Endothelial cell of umbilical vein (primary cell): ENCODE data around the gene ZNF697. TPM values are rescaled to one million over a fixed set of nuclear protein-coding genes. Genes with fewer than 3 reads are reported as not detected.

Experiments used
- BruUV-seq: library from RNA; stranded (reverse); fragments of 400-500 nt; replicated peaks from 2 replicates; lab custom pipeline; 2021; lab: Mats Ljungman, UMichigan
- CTCF ChIA-PET: fragments of 300-600, 350-600 bp; sonication (Branson Sonifier 250); formaldehyde crosslinking; loops from one replicate; lab custom pipeline; 2021; ENCODE audit warnings: antibody characterized with exemption, inconsistent platforms; lab: Charles Lee
- POLR2A ChIA-PET: fragments of 300-600, 350-600 bp; sonication (Branson Sonifier 250); formaldehyde crosslinking; loops from one replicate; lab custom pipeline; 2021; ENCODE audit warnings: antibody characterized with exemption, inconsistent platforms; lab: Charles Lee
- DNase-seq: peaks from one replicate; pipeline ENCODE4 v3.0.0-alpha.2; 2011; ENCODE audit warnings: low read depth, low spot score
- FAIRE-seq: peaks from 2 replicates; lab custom pipeline; 2011; peaks lifted over from hg19 to GRCh38; lab: Jason Lieb, UNC
- H2AFZ ChIP-seq: 2 replicates; pipeline ENCODE4 v1.6.0; 2012; ENCODE audit warnings: low read depth, low read length, control low read depth, inconsistent platforms
- H3K27ac ChIP-seq: 2 replicates; pipeline ENCODE4 v1.5.1; 2011; ENCODE audit warnings: low read depth, mild to moderate bottlenecking, control low read depth, low read length, moderate library complexity; ENCODE audit not compliant: insufficient read depth
- H3K27me3 ChIP-seq, 2 experiments: 2 replicates each; pipeline versions ENCODE4 v1.6.0 to v1.6.1; 2011; ENCODE audit warnings: low read length in 2 of 2, mixed read lengths in 1 of 2; ENCODE audit not compliant: control insufficient read depth in 2 of 2, insufficient read depth in 2 of 2
- H3K36me3 ChIP-seq, 2 experiments: 2 replicates in 1 of 2; 3 replicates in 1 of 2; pipeline ENCODE4 v1.5.1; 2011; ENCODE audit warnings: low read length in 2 of 2, mild to moderate bottlenecking in 1 of 2, moderate library complexity in 1 of 2; ENCODE audit not compliant: control insufficient read depth in 2 of 2, insufficient read depth in 2 of 2; ENCODE audit errors: extremely low read depth in 1 of 2
- H3K4me1 ChIP-seq: 3 replicates; pipeline ENCODE4 v1.5.1; 2011; ENCODE audit warnings: mild to moderate bottlenecking, low read length; ENCODE audit not compliant: control insufficient read depth, insufficient read depth; ENCODE audit errors: extremely low read depth
- H3K4me2 ChIP-seq: 2 replicates; pipeline ENCODE4 v1.6.1; 2011; ENCODE audit warnings: low read length, control low read depth, mixed read lengths; ENCODE audit not compliant: insufficient read depth
- H3K4me3 ChIP-seq, 3 experiments: fragments of 200-600 bp in 1 of 3; sonication (generic), shearing (Covaris generic) in 1 of 3; replicated peaks in 1 of 3; 2 replicates each; pipeline ENCODE4 v1.5.1; 2011 to 2016; ENCODE audit warnings: control low read depth in 3 of 3, low read length in 3 of 3, mild to moderate bottlenecking in 2 of 3, inconsistent platforms in 1 of 3, low read depth in 1 of 3, moderate library complexity in 1 of 3; ENCODE audit not compliant: insufficient read depth in 1 of 3
- H3K79me2 ChIP-seq: 2 replicates; pipeline ENCODE4 v1.6.0; 2012; ENCODE audit warnings: low read length, inconsistent platforms; ENCODE audit not compliant: control insufficient read depth, insufficient read depth
- H3K9ac ChIP-seq: replicated peaks from 2 replicates; pipeline ENCODE3; 2011; ENCODE audit warnings: low read length, control low read depth; ENCODE audit not compliant: insufficient read depth; ENCODE audit errors: extremely low read depth
- H3K9me1 ChIP-seq: replicated peaks from 3 replicates; pipeline ENCODE4 v1.6.0; 2011; ENCODE audit warnings: mild to moderate bottlenecking, low read length; ENCODE audit not compliant: control insufficient read depth, insufficient read depth; ENCODE audit errors: extremely low read depth
- H3K9me3 ChIP-seq: replicated peaks from 2 replicates; pipeline ENCODE4 v1.5.1; 2012; ENCODE audit warnings: low read length, inconsistent platforms; ENCODE audit not compliant: control insufficient read depth, insufficient read depth
- H4K20me1 ChIP-seq: replicated peaks from 2 replicates; pipeline ENCODE3; 2011; ENCODE audit warnings: mild to moderate bottlenecking, low read length; ENCODE audit not compliant: control insufficient read depth, insufficient read depth; ENCODE audit errors: extremely low read depth
- EZH2 ChIP-seq: IDR thresholded peaks from 2 replicates; pipeline ENCODE4 v1.6.1; 2012; ENCODE audit warnings: borderline replicate concordance, low read depth, mild to moderate bottlenecking, moderate library complexity, low read length, inconsistent platforms; ENCODE audit not compliant: severe bottlenecking
- FOS ChIP-seq: IDR thresholded peaks from 2 replicates; pipeline ENCODE4 v1.6.1; 2011; ENCODE audit warnings: mild to moderate bottlenecking, low read length, moderate library complexity, borderline replicate concordance; ENCODE audit not compliant: insufficient read depth
- GATA2 ChIP-seq: IDR thresholded peaks from 2 replicates; pipeline ENCODE4 v1.7.0; 2011; ENCODE audit warnings: low read depth, mild to moderate bottlenecking, moderate library complexity, mixed read lengths, low read length; ENCODE audit not compliant: insufficient read length, insufficient read depth
- JUN ChIP-seq: IDR thresholded peaks from 2 replicates; pipeline ENCODE4 v1.6.1; 2011; ENCODE audit warnings: borderline replicate concordance, low read depth; ENCODE audit not compliant: insufficient read length, insufficient read depth
- MAX ChIP-seq: IDR thresholded peaks from 2 replicates; pipeline ENCODE4 v1.6.1; 2011; ENCODE audit not compliant: insufficient read depth, insufficient read length
- MYC ChIP-seq: IDR thresholded peaks from one replicate; pipeline ENCODE4 v1.6.1; 2011; ENCODE audit warnings: mild to moderate bottlenecking, low read depth, low read length
- POLR2A ChIP-seq: IDR thresholded peaks from 2 replicates; pipeline ENCODE4 v1.6.1; 2012; ENCODE audit warnings: low read depth, mild to moderate bottlenecking, control low read depth, low read length
- POLR2AphosphoS5 ChIP-seq: IDR thresholded peaks from 2 replicates; pipeline ENCODE4 v1.6.1; 2012; ENCODE audit warnings: low read depth, mild to moderate bottlenecking, control low read depth, low read length, moderate library complexity; ENCODE audit not compliant: insufficient read depth
- dilution Hi-C: fragments of 300-500 bp; cut with MboI; formaldehyde crosslinking; loops from one replicate; pipeline ENCODE4 v1.15.0; 2019; ENCODE audit warnings: low sequenced_read_pairs; ENCODE audit not compliant: extremely low pct_ligation_motif_present
- intact Hi-C: fragments of 100-400 bp; cut with micrococcal nuclease; formaldehyde crosslinking; loops from one replicate; pipeline ENCODE4 v1.10.0; 2022
- polyA plus RNA-seq, 4 experiments: library from polyadenylated mRNA; depleted of rRNA in 3 of 4; stranded (reverse) in 3 of 4; unstranded in 1 of 4; fragments of >200 nt; gene quantifications; 2 replicates each; pipeline versions ENCODE4 v1.2.1 to v1.2.3, GENCODE V29; 2011 to 2012; ENCODE audit warnings: missing spikeins in 1 of 4
- total RNA-seq: library from RNA; stranded (reverse); gene quantifications from 2 replicates; pipeline ENCODE4 v1.2.3, GENCODE V29; 2021
- TF ChIP-seq, protein P1 (sequence below), 2 donors: IDR thresholded peaks; 1 replicate in 1 of 2; 2 replicates in 1 of 2; pipeline ENCODE4 v1.5.1; 2011; ENCODE audit warnings: low read length in 2 of 2, mild to moderate bottlenecking in 2 of 2, moderate library complexity in 2 of 2, control low read depth in 1 of 2, inconsistent platforms in 1 of 2, low read depth in 1 of 2; ENCODE audit not compliant: insufficient read depth in 1 of 2; ENCODE audit errors: extremely low read depth in 1 of 2

The ZNF697 gene
- total and polyA plus RNA-seq, 2 donors (not counting 3 experiments of a cell fraction or from before 2014, with no cell fraction given), result 6.2 to 14.1 TPM

DNA sequence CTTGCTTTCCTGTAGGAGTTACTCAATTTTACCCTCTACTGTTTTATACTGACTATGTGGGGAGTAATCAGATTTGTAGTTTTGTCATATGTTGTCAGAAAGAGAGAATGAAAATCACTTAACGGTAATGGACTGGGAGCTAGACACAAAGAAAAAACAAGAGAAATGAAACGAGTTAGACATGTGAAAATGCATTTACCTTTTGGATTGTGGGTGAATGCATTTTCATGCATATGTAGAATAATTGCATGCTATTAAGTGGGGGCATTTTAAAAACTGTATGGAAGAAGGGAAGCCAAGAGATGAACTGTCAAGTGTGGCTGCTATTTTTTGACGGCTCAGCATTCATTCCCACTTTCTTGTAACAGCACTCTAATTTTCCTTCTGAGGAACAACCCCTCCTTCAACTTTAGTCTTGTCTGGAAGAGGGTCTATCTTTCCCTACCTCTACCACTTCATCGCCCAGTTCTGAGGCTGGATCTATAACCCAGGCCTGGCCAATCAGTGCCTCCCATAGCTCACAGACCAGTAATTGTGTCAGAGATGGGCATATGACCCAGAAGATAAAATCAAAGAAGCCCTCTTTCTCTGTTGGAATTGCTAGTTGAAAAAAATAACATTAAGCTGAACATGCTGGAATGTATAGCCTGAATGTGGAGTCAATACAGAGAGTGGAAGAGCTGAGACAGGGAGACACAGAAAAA is 5.2 kb upstream of the ZNF697 start:
- DNase-seq (no peak), FAIRE-seq (no peak)
- Histone ChIP-seq H3K27ac (no peak overlapping the region), H3K9me3 (no peaks in the 10 kb centered on the region), H3K27me3 (peaks cover 0 to 3% of the 10 kb centered on the region in 2 experiments), H3K4me3 (no peak overlapping the region), H3K9me1 (no peaks in the 10 kb centered on the region), H3K79me2 (no peaks in the 10 kb centered on the region), H2AFZ (no peak overlapping the region), H3K36me3 (no peaks in the 10 kb centered on the region), H4K20me1 (no peaks in the 10 kb centered on the region), H3K4me2 (no peak overlapping the region), H3K4me1 (peaks cover 13% of the 10 kb centered on the region), H3K9ac (no peak overlapping the region)
- intact Hi-C loops, result no loop called here
- dilution Hi-C loops, result no loop called here
- no TSS peak for BruUV-seq
- TF ChIP-seq MAX (no peak), JUN (no peak), POLR2A (no peak), FOS (no peak), MYC (no peak), POLR2AphosphoS5 (no peak), GATA2 (no peak), EZH2 (no peak)
- TF ChIP-seq, protein P1, sequence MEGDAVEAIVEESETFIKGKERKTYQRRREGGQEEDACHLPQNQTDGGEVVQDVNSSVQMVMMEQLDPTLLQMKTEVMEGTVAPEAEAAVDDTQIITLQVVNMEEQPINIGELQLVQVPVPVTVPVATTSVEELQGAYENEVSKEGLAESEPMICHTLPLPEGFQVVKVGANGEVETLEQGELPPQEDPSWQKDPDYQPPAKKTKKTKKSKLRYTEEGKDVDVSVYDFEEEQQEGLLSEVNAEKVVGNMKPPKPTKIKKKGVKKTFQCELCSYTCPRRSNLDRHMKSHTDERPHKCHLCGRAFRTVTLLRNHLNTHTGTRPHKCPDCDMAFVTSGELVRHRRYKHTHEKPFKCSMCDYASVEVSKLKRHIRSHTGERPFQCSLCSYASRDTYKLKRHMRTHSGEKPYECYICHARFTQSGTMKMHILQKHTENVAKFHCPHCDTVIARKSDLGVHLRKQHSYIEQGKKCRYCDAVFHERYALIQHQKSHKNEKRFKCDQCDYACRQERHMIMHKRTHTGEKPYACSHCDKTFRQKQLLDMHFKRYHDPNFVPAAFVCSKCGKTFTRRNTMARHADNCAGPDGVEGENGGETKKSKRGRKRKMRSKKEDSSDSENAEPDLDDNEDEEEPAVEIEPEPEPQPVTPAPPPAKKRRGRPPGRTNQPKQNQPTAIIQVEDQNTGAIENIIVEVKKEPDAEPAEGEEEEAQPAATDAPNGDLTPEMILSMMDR (IDR thresholded peaks at IDR 0.05; ENCODE audit: extremely low read depth in 1 of 2, insufficient read depth in 1 of 2, low read depth in 1 of 2, low read length in 2 of 2), result no peak
- CTCF ChIA-PET, result interaction anchor here (1.2 to 3.0 kb wide), 6 partner anchors 9 to 42 kb away, joined by 4 to 23 read pairs (median 8); no protein-coding TSS in a partner anchor
- POLR2A ChIA-PET, result no interaction called here
